ENCODE measurements around the gene B9D1.

The B9D1 gene

GRCh38 chr17:19317359-19318095, 45.0 kb downstream of the B9D1 start:
- peak; percentile 29 for DNase-seq

DNA sequence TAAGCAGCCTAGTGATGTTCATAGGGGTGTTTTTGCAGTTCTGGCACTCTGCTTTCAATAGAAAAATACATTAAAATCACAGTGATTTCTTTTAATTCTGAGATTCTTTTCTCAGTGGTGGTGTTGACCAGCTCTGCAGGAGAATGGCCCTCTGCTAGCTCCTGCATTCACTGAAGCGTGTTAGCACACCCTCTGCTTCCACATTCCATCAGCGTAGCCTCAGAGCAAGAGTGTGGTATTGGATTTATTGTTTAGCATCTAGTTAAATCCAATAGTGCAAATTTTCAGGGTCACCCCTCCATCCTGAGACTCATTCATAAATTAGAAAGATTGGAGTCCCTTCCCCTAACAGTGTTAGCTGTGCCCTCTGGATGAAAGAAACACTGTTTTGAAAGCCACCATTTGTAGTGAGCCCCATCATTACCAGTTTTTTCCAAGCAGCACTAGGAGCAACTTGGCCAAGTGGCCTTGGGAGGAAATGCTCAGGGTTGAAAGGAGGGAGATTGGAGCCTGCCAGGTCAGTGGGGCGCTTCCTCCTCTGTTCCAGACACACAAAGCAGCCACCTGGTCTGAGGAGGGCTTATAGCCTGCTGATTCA, 45.7 kb downstream of the B9D1 start:
- no peak for DNase-seq

- no peak for DNase-seq
Measured at GRCh38 chr17:19315104-19315503, 47.4 kb downstream of the B9D1 start.

DNA sequence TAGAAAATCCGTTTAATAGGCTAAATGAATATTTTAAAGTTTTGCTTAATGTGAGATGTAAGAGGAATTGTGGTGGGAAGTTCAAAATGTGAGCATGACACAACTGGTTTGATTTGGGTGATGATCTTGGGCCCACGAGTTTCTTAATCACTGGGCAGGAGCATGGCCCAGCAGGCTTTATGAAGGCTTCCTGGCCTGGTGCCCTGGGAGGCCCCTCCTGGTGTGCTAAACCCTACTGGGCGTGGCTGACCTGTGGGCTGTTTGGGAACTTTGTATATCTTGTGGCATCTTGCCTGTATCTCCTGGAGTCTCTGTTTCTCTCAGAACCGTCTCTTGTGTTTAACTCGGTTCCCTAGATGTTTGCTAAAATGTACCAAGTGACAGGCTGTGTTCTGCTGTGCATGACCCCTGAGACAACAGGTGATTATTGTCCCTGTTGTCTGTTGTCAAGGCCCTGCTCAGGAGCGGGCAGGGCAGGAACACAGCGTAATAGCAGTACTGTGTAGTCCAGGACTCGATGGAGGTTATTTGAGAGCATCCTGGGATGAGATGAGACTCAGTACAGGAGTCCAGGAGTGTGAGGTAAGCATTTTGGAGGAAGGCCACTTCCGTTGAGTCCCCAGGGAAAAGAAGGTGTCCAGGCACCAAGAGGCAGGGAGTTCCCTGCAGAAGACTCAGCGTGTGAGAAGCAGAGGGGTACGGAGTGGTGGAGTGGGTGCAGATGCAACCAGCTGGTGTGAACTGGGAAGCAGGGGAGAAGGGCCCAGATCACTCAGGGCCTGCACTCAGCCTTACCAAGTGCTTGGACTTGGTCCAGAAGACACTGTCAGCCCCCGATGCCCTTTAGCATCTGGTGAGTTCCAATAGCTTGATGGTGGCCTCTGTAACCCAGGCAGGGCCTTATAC, 48.5 kb downstream of the B9D1 start:
- DNase-seq = peak; percentile 18

- no peak for DNase-seq
Measured at GRCh38 chr17:19313066-19313745, 49.3 kb downstream of the B9D1 start.

DNA sequence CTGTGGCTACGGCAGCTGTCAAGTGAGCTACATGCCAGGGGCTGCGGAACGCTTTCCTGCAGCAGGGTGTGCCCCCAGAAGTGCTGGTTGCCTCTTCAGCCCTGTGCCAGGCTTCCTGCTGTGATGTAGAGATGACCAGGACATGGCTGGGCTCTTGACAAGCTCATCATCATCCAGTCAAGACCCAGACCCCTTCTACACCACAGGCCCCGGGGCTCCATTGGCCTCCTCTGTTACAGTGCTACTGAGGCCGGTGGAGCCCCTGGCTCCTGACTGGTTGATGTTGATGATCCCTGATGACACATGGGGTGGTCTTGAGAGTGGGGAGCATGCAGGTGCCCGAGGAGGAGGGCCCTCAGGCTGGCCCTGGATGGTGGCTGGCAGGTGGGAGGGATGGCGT, 50.1 kb downstream of the B9D1 start:
- no peak for DNase-seq

- DNase-seq = no peak
Measured at GRCh38 chr17:19311421-19312215, 50.9 kb downstream of the B9D1 start.

DNA sequence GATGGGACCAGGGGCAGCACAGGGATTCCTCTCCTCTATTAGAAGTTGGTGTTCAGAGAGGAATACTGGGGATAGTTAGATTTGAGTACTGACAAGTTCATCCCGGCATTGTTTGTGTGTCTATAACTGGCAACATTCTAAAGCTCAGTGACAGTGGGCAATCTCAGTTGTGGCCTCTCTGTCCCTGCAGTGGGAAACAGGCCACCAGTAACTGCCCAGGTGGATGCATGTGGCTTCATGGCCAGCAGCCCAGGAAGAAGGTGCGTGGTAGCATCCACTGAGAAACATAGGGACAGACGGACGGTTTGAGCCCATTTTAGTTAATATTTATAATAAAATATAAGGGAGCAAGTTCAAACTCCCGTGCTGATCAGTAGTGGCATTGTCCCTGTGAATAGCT, 51.5 kb downstream of the B9D1 start:
- no peak for DNase-seq

GRCh38 chr17:19310151-19310550, 52.4 kb downstream of the B9D1 start:
- DNase-seq = no peak

- DNase-seq = no peak
Measured at GRCh38 chr17:19309701-19310100, 52.8 kb downstream of the B9D1 start.

- DNase-seq = no peak
Measured at GRCh38 chr17:19308398-19308797, 54.1 kb downstream of the B9D1 start.

DNA sequence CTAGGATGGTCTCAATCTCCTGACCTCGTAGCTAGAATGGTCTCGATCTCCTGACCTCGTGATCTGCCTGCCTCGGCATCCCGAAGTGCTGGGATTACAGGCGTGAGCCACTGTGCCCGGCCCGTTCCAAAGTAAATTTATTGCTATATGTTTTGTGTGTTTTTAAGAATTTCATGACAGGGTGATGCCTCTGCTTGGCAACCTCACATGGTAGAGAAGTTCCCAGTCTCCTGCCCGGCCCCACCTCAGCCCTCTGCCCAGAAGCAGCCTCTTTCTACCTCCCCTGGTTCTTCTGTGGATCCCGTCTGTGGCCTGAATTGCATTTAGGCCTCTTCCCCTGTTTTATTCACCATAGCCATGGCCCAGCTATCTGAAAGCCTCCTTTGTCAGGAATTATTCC, 55.0 kb downstream of the B9D1 start:
- no peak for DNase-seq

GRCh38 chr17:19306160-19307111, 56.1 kb downstream of the B9D1 start:
- no peak for DNase-seq

DNA sequence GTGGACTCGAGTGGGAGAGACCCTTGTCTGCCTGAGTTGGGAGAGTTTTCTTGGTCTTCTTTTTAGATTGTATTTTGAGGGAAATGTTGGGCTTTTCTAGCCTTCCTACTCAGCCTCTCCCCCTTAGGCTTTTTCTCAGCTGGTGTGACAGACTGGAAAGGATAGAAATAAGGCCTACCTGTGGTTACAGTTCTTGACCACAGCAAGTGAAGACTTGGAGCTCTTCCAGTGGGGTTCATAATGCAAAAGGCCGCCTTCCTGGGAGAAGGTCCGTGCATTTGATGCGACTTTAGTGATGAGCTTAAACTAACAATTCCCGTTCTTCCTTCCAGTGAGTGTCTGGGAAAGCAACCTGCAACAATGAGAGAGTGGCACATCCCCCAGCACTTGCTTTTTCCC, 56.8 kb downstream of the B9D1 start:
- DNase-seq = no peak

DNA sequence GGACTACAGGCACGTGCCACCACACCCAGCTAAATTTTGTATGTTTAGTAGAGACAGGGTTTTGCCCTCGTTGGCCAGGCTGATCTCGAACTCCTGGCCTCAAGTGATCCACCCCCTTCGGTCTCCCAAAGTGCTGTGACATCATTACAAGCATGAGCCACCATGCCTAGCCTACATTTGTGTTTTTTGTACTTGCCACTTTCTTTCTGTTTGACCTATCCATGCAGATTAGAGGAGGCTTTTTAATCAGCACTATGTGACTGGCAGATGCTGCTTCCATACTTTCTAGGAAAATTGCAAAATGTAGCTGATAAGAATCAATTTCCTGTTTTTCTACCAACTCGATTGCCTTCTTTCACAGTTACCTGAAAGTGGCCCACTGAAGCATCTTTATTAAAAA, 57.3 kb downstream of the B9D1 start:
- DNase-seq = no peak

- no peak for DNase-seq
Measured at GRCh38 chr17:19304751-19305150, 57.8 kb downstream of the B9D1 start.

DNA sequence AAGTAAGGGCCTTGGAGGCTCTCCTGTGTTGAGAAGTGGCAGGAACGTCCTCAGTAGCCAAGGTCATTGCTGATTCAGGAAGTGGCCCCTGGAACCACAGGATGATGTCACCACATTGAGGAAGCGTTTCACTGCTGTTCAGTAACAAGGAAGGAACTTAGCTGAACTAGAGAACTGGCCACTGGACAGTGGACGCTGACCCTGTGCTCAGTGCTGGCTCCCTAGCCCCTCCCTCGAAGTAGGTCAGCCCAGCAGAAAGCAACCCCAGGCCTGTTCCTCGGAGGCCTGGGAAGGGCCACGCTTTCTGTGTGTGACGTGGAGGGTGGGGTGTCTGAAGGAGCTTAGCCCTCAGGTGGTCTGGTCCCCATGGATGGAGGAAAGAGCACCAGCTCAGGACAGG, 58.3 kb downstream of the B9D1 start:
- DNase-seq = peak; percentile 68

DNA sequence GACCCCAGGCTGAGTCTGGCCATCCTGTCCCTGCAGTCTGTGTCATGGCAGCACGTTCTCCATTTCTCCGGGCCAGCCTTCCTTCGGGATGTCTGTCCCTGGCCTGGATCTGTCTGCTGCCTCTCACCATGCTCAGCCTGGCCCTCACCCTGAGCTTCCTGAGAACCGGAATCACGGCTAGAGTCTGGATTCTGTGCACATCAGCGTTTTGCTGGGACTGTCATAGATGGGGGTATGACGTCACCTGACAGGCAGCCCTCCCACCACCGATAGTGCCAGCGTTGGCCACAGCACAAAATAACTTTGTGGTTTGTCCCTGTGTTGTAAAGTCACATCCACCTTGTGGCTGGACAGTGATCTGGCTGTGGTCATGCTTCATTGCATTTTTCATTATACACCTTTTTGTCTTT, 59.2 kb downstream of the B9D1 start:
- DNase-seq = no peak

DNA sequence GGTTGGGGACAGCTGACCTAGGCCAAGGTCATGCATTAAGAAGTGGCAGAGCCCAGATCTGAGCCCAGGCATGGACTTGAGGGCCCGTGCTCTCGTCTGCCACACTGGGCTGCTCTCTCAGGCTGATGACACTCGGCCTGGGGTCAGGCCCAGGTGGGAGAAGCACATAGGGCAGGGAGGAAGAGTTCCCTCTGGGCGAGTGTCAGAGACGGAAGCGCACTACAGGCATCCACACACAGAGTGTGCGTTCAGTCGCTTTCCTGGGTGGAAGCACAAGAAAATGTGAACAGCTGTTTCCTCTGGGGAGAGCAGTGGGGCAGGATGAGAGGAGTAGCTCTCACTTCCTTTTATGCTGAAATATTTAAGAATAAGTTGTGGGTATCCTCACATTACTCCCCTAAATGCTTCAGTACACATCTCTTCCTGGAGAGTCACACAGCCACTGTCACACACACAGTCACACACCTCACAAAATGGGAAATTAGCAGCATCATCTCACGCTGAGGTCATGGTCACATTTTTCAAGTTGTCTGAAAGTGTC, 59.7 kb downstream of the B9D1 start:
- DNase-seq = no peak

DNA sequence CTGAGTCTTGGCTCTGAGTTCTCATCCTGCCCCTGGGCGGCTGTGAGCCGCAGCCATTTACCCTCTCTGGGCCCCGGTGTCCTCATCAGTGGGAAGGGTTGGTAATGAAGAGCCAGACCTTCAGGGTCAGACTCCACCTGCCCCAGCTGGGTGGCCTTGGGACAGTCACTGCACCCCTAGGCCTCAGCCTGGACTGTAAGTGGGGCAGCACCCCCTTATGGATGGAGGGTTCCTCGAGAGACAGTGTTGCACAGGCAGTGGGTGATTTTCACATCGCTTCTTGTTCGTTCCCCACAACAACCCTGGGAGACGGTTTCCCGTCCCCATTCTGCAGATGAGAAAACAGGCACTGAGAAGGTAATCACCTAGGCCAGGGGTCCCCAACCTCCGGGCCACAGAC, 60.5 kb downstream of the B9D1 start:
- no peak for DNase-seq
